SJSA1 (cell line): ENCODE results near the gene LYG2. TPM values are rescaled to one million over a fixed set of nuclear protein-coding genes. Genes with fewer than 3 reads are reported as not detected.

Experiments
- total RNA-seq: library from RNA; depleted of rRNA; stranded (reverse); fragments of >200 nt; shearing (Covaris generic); gene quantifications from 2 replicates; pipeline ENCODE4 v1.2.3, GENCODE V29; 2014; rRNA removed

The LYG2 gene
- total RNA-seq, 1 experiment from 2014 or later, result not detected

Other genes with a start within 250 kb of the LYG2 start
- gene C2orf15, start 114.0 kb downstream of the LYG2 start, total RNA-seq, result not detected in 2 replicates
- gene TSGA10, start 100.7 kb downstream of the LYG2 start, total RNA-seq, result 0.63 and 2.2 TPM in 2 replicates
- 2.9 and 18.4 TPM in 2 replicates for gene LIPT1, start 100.7 kb downstream of the LYG2 start, total RNA-seq
- gene MITD1, start 74.6 kb downstream of the LYG2 start, total RNA-seq, result 17.4 and 34.9 TPM in 2 replicates
- 26.1 and 53.4 TPM in 2 replicates for gene MRPL30, start 74.5 kb downstream of the LYG2 start, total RNA-seq
- 0.37 TPM in 1 of 2 replicates, not detected in the other for gene LYG1, start 45.5 kb upstream of the LYG2 start, total RNA-seq
- 107 and 117 TPM in 2 replicates for gene TXNDC9, start 80.7 kb upstream of the LYG2 start, total RNA-seq
- 15.2 and 26.9 TPM in 2 replicates for gene EIF5B, start 81.7 kb upstream of the LYG2 start, total RNA-seq
- 21.3 and 27.2 TPM in 2 replicates for gene REV1, start 234.4 kb upstream of the LYG2 start, total RNA-seq